ENCODE results near the gene LMO3. TPM values are rescaled to one million over a fixed set of nuclear protein-coding genes. Genes with fewer than 3 reads are reported as not detected.

LMO3 gene
- total RNA-seq, 1 experiment from 2014 or later = 0.34 TPM

GRCh38 chr12:16545836-16546235 lies 60.1 kb downstream of the LMO3 start:
- Histone ChIP-seq H3K9me2 (ENCODE audit: insufficient read depth) (no peaks in the 10 kb centered on the region), H3K27ac (ENCODE audit: low read depth, low read length) (no peak overlapping the region), H3K4me3 (replicated peaks in 1 of 2; ENCODE audit: low read depth in 1 of 2, low read length in 2 of 2) (no peak overlapping the region), H4K20me1 (ENCODE audit: insufficient read depth) (no peaks in the 10 kb centered on the region), H3K27me3 (ENCODE audit: insufficient read depth, low read length) (no peaks in the 10 kb centered on the region), H3K9me3 (ENCODE audit: control insufficient read depth in 1 of 2, insufficient read depth in 1 of 2, low read depth in 1 of 2, low read length in 2 of 2) (no peaks in the 10 kb centered on the region), H3K9ac (ENCODE audit: low read length) (no peak overlapping the region), H3K4me2 (ENCODE audit: low read length) (no peak overlapping the region), H3K4me1 (ENCODE audit: control insufficient read depth in 1 of 2, insufficient read depth in 2 of 2, low read length in 2 of 2) (no peaks in the 10 kb centered on the region), H3K79me2 (ENCODE audit: insufficient read depth, low read length) (no peaks in the 10 kb centered on the region), H2AFZ (ENCODE audit: low read depth, low read length, poor library complexity, severe bottlenecking) (no peak overlapping the region), H3K36me3 (ENCODE audit: control insufficient read depth in 1 of 2, insufficient read depth in 2 of 2, low read length in 2 of 2) (no peaks in the 10 kb centered on the region)
- no peak for ATAC-seq
- intact Hi-C loops (cut with micrococcal nuclease) = no loop called here
- POLR2A ChIA-PET = no interaction called here
- no peak for DNase-seq (ENCODE audit: low read depth, low spot score)
- TF ChIP-seq ELF1 (IDR thresholded peaks at IDR 0.05; ENCODE audit: borderline replicate concordance, low read depth) = no peak
- TF ChIP-seq JUND (IDR thresholded peaks at IDR 0.05) = no peak
- no peak for TF ChIP-seq FOSL1 (IDR thresholded peaks at IDR 0.05; ENCODE audit: low read depth)
- no peak for TF ChIP-seq CEBPB (IDR thresholded peaks at IDR 0.05; ENCODE audit: low read depth)
- no peak for TF ChIP-seq MAX (IDR thresholded peaks at IDR 0.05)
- no peak for TF ChIP-seq CBX3 (IDR thresholded peaks at IDR 0.05; ENCODE audit: low read depth)
- TF ChIP-seq SIN3A (IDR thresholded peaks at IDR 0.05; ENCODE audit: low read depth) = no peak
- no peak for TF ChIP-seq ZNF274 (IDR thresholded peaks at IDR 0.05; ENCODE audit: low read depth, low read length)
- TF ChIP-seq ZFX (IDR thresholded peaks at IDR 0.05) = no peak
- no peak for TF ChIP-seq SRF (IDR thresholded peaks at IDR 0.05; ENCODE audit: low read depth)
- TF ChIP-seq REST (IDR thresholded peaks at IDR 0.05; ENCODE audit: low read depth) = no peak
- TF ChIP-seq EGR1 (IDR thresholded peaks at IDR 0.05; ENCODE audit: low read depth) = no peak
- TF ChIP-seq RAD21 (IDR thresholded peaks at IDR 0.05; ENCODE audit: low read depth) = no peak
- no peak for TF ChIP-seq ZBTB33 (IDR thresholded peaks at IDR 0.05; ENCODE audit: extremely low read depth, insufficient replicate concordance, low read length)
- TF ChIP-seq YY1 (IDR thresholded peaks at IDR 0.05; ENCODE audit: extremely low read depth, insufficient replicate concordance, low read depth, low read length) = no peak
- no peak for TF ChIP-seq EZH2 (IDR thresholded peaks at IDR 0.05)
- TF ChIP-seq POLR2AphosphoS5 (IDR thresholded peaks at IDR 0.05; ENCODE audit: low read depth, low read length) = no peak
- no peak for TF ChIP-seq SP1 (IDR thresholded peaks at IDR 0.05; ENCODE audit: low read depth)
- RAD21 ChIA-PET (ENCODE audit: low non-redundant PET in 1 of 2, low total read pairs in 2 of 2, uncharacterized antibody in 2 of 2, unreplicated experiment in 2 of 2) = no interaction called here
- BruUV-seq (replicated peaks) = no TSS peak
- CTCF ChIA-PET = no interaction called here
